Renal cortex interstitium (tissue), 11 donors: ENCODE data around the gene PARN. TPM values are rescaled to one million over a fixed set of nuclear protein-coding genes. Genes with fewer than 3 reads are reported as not detected.
A peak's percentile ranks its signal among the peaks of the same experiment; 100 is the strongest.

Experiments used
- DNase-seq, 11 donors: peaks; one replicate each; pipeline ENCODE4 v3.0.0-alpha.2; 2013; ENCODE audit warnings: low read depth in 9 of 11, low spot score in 4 of 11; ENCODE audit errors: extremely low read depth in 1 of 11
- polyA plus RNA-seq, 3 donors: library from polyadenylated mRNA; unstranded; fragments of 120-200 nt; gene quantifications; one replicate each; pipeline ENCODE4 v1.2.1, GENCODE V29; 2013; ENCODE audit not compliant: insufficient read length in 3 of 3

Gene PARN
- polyA plus RNA-seq, 3 donors: 35.3 to 44.3 (median 35.3) TPM

GRCh38 chr16:14492614-14493013, 137.4 kb downstream of the PARN start:
- DNase-seq: no peak

DNA sequence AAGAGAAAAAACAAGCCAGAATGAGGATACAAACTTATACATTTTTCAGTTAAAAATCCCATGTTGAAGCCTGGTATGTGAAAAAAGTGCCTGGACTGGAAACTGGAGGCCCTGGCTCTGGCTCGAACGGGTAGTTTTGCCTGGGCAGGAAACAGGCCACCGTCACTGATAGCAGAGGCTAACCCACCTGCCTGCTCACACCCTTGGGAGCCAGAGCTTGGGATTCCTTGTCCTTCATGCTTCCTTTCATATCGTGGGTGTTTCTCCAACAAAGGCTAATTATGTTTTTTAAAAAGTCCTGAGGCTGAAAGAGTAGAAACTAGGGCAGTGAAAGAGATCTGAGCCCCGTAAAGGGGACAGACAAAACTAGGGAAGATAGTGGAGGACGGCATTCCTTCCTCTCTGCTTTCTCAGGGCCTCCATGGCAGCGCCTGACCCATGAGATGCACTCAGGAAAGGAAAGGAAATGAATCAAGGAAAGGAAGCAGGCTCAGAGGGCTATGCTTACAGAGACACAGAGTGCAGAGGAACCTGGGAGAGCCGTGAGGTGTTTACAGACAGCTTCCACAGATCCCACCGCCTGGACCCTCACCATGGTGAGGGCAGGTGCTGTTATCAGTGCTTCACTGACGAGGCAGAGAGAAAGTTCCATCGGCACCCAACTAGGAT, 138.1 kb downstream of the PARN start:
- DNase-seq: no peak

- no peak for DNase-seq
These were observed 139.8 kb downstream of the PARN start for GRCh38 chr16:14490235-14490634.

GRCh38 chr16:14489460-14489859, 140.6 kb downstream of the PARN start:
- DNase-seq: peak in 10 of 11 donors; percentile 33 to 76 (median 53)

DNA sequence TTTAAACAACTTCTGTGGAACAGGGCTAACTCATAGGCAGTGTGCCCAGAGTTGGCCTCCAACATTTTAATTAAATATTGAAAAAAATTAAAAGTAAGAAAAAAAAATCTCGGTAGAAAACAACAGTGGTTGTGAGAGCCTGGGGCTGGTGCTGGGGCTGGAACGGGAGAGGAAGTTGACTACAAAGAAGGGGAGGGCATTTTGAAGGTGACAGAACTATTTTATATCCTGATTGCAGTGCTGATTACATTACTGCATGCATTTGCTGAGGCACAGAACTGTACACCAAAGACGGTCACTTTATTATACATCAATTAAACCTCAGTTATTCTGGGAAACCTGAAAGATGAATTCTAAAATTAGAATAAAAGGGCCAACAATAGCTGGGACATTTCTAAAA, 142.5 kb downstream of the PARN start:
- no peak for DNase-seq

DNA sequence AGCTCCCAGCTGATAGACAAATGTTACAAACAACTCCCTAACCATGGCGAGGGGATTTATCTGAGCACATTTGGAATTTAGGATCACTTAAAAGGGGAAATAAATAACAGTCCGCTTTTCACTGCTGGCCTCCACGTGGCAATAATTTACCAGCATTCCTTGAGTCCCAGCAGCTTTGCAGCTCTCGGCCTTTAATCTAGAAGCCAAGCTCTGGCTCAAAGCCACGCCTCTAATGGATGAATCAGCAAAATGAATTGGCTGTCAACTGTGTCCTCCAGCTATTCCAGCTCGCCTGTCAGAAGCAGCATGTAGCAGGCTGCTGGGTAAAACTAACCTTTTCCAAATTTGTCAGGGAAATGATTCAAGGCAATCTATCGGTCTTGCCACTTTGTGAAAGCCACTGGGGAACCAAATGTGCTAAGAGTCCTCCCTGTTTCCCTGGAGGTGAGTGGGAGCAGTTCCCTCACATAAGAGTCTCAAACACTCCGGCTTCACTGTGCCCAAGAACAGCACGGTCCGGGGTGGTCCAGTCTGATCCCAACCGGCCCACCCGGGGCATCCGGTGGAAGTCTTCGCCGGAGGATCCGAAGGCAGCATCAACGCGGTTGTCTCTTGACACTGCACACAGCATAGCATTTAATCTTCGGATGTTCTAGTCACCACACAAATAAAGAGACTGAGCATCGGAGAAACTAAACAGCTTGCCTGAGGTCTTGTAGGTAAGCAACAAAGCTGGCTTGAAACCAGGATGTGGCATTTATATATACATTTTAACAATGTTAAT, 143.3 kb downstream of the PARN start:
- DNase-seq: peak; percentile 59 to 89 (median 78)

- DNase-seq: no peak
These were observed 144.1 kb downstream of the PARN start for GRCh38 chr16:14485811-14486519.

- no peak for DNase-seq
These were observed 144.9 kb downstream of the PARN start for GRCh38 chr16:14485121-14485551.

DNA sequence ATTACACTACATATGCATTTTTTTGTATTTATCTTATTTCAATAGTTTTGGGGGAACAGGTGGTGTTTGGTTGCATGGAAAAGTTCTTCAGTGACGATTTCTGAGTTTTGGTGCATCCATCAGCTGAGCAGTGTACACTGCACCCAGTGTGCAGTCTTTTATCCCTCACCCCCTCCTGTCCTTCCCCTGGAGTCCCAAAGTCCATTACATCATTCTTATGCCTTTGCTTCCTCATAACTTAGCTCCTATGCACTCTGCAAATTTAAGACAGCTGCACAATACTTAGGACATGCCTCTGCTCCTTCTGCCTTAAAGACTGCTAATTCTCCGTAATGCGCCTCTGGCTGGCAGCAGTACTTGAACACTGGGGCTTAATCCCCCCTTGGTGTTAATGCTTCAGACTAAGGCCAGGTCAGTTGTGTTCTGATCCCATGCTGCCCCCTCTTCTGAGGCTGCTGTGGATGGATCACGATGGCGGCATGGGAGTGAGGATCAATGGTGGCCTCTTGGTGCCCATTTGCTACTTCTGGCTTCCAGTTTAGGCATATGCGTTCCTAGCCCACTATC, 146.2 kb downstream of the PARN start:
- no peak for DNase-seq

DNA sequence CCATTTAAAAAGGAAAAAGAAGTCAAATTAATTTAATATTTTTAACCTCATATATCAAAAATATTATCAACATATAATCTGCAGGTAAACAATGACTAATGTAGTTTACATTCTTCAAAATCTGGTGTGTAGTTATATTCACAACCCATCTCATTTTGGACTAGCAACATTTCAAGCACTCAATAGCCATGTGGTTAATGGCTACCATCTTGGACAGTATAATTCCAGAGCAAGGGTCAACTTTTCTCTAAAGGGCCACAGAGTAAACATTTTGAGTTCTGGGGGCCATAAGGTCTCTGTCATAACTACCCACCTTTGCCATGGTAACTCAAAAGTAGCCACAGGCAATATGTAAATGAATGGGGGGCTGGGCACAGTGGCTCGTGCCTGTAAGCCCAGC, 153.9 kb downstream of the PARN start:
- no peak for DNase-seq

DNA sequence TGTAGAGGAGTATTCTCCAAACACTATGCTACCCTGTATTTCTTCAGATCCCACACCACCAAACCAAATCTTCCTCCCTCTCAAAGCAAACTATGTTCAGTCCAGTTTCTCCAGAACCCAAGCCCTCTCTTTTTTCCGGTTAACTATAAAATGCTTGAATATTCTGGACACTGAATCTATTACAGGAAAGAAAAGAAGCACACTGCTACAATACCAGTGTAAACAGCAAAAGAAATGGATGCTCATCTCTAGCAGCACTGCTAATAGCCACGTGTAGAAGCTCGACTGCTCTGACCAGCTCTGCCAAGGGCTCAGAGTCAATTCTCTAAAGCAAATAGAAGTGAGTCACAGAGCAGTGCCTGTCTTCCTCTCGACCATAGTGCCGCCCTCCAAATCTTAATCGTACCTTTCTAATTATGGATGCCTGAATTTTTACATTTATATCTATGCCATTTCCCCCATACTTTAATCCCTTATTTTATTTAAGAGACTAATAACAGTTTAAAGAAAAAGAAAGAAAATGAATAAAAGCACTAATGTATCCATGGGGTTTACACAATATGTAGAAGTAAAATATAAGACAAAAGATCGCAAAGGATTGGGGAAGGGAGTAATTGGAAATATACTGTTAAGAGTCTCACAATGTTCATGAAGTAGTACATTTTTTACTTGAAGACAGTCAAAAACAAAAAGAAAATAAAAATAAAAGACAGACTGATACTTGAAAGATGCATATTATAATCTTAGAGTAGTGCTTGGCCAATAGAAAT, 154.5 kb downstream of the PARN start:
- DNase-seq: no peak

DNA sequence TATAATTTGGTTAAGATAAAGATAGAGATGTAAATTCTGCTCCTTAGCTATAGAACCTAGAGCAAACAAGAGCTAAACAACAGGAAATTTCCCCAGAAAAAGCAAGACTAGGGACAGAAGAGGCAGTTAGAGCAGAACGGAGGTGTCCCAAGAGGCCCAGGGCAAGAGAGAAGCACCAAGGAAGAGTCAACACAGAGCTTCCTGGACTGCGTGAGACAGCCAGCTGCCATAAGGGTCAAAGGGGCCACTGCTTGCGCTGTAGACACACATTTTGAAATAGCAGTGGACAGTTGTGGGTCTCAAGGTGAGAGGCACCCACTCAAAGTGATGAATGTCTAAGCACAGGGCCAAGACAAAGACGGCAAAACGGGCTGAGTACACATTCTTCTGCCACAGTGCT, 156.6 kb downstream of the PARN start:
- no peak for DNase-seq

- DNase-seq: no peak
These were observed 157.7 kb downstream of the PARN start for GRCh38 chr16:14472357-14472756.

- DNase-seq: no peak
These were observed 159.3 kb downstream of the PARN start for GRCh38 chr16:14470788-14471187.

GRCh38 chr16:14465799-14466198, 164.3 kb downstream of the PARN start:
- no peak for DNase-seq

- DNase-seq: no peak
These were observed 165.3 kb downstream of the PARN start for GRCh38 chr16:14464796-14465195.

DNA sequence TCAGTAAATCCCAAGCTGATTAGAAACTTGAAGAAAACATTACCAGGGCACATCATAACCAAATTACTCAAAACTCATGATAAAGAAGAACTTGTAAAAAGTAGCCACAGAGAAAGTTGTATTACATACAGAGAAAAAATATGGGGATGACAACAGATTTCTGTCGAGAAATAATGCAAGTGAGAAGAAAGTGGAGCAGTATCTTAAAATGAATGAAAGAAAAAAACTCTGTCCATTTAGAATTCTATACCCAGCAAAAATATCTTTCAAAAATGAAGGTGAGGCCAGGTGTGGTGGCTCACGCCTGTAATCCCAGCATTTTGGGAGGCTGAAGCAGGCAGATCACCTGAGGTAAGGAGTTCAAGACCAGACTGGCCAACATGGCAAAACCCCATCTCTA, 165.9 kb downstream of the PARN start:
- DNase-seq: no peak

DNA sequence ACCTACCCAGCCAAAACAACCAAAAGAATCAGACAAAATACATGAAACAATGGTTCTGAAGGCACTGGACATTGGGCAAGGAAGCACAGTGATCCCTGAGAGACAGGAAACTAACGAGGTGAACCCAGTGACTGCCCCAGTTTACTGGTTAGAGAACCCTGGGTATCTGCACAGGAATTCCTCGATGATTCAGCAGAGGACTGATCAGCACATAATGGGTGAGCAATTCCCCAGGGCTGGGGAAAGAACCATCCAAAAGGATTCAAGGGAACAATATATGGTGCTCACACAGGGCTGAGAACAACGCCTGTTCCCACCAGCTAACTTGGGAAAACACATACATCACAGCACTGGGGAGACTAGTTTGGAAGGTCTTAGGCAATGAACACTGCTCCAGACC, 167.2 kb downstream of the PARN start:
- no peak for DNase-seq

GRCh38 chr16:14460726-14461125, 169.3 kb downstream of the PARN start:
- no peak for DNase-seq
